Measurements from ENCODE around the gene SH3TC2.

GRCh38 chr5:148992265-148992664 is 70.6 kb downstream of the SH3TC2 start:
- TF ChIP-seq SIN3A (IDR thresholded peaks at IDR 0.05; ENCODE audit: borderline replicate concordance, low read depth, low read length) (no peak), ELF1 (IDR thresholded peaks at IDR 0.05) (no peak), MXI1 (IDR thresholded peaks at IDR 0.05; ENCODE audit: low read depth, low read length) (no peak), CTCF (IDR thresholded peaks at IDR 0.05) (no peak), RAD21 (IDR thresholded peaks at IDR 0.05; ENCODE audit: low read length) (no peak), EP300 (IDR thresholded peaks at IDR 0.05; ENCODE audit: borderline replicate concordance in 1 of 2, low read depth in 1 of 2, low read length in 1 of 2) (no peak), RFX5 (IDR thresholded peaks at IDR 0.05; ENCODE audit: low read length) (no peak), EZH2phosphoT487 (IDR thresholded peaks at IDR 0.05; ENCODE audit: borderline replicate concordance, low read depth) (no peak), SMC3 (IDR thresholded peaks at IDR 0.05; ENCODE audit: low read depth, low read length) (no peak), TAF1 (IDR thresholded peaks at IDR 0.05; ENCODE audit: borderline replicate concordance, low read depth, low read length) (no peak), USF1 (IDR thresholded peaks at IDR 0.05; ENCODE audit: borderline replicate concordance, low read depth) (no peak), USF2 (IDR thresholded peaks at IDR 0.05; ENCODE audit: borderline replicate concordance, low read depth, low read length) (no peak), POLR2AphosphoS5 (IDR thresholded peaks at IDR 0.05; ENCODE audit: low read depth, low read length) (no peak), RCOR1 (IDR thresholded peaks at IDR 0.05; ENCODE audit: low read length) (no peak)

Data from SK-N-SH (cell line).